GM19328 (cell line): ENCODE data around the gene SBNO2.

Experiments used
- ATAC-seq: cut with Tn5 transposase; IDR thresholded peaks from one replicate; pipeline ENCODE4 v1.9.1; 2021; ENCODE audit warnings: mild to moderate bottlenecking, moderate library complexity; ENCODE audit not compliant: unreplicated experiment

The SBNO2 gene

DNA sequence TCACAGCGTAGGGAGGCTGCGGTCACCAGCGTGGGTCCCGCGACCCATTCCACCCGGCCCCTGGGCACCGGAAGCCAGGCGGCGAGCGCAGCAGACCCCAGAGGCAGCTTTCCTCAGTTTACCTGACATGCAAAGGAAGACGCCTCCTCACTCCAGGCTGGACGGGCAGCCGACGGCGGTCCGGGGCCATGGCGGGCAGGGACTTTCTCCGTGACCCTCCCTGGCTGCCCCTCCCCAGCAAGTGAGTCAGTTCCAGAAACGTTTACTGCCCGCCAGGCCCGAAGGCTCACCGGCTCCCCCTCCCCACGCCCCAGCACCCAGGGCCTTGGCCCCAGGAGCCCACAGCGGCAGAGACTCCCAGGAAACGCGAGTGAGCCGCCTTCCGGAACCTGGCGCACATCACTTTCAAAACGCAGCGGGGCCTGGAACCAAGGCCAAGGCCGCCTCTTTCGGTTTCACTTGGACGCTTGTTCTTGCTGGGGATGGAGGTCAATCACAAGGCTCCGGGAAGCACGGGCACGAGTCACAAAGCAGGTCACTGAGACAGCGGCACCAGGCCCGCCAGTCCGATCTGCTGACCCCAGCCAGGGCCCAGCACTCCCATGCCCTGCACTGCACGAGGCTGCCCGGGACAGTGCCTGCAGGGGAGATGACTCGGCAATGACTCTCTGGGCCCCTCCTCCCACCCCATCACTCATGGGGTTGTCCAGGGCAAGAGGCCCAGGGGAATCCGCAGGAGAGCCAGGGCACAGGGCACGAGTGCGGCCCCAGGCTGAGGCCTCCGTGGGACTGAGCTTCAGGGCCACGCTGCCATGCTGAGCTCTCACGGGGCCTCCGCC lies 5.3 kb downstream of the SBNO2 start:
- no peak for ATAC-seq

DNA sequence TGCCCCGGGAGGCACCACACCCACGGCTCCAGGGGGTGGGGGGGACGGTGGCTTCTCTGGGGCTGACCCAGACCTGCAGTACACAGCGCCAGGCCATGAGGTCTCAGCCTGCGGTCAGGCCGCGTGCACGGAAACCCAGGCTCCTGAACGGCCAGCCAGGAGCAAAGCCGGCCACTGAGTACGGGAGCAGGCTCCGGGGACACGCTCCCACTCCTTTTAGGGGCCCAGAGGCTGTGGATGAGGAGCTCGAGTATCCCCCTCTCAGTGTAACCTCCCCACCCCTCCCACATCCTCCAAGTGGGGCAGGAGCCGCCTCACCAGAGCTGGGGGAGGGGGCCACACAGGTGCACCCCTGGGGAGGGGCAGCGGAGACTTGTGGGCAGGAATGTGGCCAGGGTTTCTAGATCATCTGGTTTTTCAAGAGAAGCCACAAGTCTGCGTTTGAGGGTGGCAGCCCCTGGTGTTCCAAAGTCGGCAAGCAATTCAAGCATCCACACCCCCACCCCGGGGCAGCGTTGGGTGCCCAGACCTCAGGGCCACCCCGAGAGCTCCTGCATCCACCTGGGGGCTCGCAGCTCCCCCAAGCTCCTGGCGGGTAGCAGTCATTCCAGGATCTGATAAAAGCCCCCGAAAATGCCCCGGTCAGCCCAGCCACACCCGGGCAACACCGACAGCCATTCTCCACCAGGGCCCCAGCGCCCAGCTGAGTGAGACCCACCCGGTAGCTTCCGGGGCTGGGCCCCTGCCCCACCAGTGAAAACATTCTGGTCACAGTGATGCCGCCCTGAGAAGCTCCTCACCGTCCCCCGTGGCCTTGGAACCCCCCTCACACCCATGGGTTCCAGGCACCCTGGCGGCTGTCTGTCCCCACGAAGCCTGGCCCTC lies 6.1 kb downstream of the SBNO2 start:
- ATAC-seq = no peak

DNA sequence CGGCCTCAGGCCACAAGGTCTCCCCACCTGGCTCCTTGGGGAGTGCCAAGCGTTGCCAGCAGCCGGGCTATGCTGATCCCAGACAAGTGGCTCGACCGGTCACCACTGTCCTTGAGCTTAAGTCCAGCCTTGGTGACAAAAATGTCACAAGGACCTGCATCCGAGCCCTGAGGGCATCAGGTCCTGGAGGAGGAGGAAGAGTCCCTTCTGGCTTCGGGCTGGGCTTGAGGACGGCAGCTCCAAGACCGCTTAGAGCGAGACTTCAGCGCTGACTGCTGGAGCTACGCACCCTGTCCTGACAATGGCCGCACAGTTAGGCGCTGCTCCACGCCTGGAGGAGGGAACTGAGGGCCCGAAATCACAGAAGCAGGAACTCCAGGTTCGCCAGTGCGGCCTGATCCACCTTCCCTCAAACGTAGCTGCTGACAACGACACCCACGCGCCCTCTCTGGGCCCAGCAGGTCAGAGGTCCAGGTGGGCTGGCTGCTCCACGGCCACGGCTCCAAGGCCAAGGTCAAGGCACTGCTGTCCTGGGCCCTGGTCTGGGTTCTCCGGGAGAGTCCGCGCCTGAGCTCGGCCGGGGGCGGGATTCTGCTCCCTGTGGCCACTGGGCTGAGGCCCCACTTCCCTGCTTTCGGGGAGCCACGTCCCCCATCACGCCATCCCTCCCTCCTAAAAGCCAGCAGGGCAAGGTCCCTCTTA lies 7.0 kb downstream of the SBNO2 start:
- no peak for ATAC-seq

DNA sequence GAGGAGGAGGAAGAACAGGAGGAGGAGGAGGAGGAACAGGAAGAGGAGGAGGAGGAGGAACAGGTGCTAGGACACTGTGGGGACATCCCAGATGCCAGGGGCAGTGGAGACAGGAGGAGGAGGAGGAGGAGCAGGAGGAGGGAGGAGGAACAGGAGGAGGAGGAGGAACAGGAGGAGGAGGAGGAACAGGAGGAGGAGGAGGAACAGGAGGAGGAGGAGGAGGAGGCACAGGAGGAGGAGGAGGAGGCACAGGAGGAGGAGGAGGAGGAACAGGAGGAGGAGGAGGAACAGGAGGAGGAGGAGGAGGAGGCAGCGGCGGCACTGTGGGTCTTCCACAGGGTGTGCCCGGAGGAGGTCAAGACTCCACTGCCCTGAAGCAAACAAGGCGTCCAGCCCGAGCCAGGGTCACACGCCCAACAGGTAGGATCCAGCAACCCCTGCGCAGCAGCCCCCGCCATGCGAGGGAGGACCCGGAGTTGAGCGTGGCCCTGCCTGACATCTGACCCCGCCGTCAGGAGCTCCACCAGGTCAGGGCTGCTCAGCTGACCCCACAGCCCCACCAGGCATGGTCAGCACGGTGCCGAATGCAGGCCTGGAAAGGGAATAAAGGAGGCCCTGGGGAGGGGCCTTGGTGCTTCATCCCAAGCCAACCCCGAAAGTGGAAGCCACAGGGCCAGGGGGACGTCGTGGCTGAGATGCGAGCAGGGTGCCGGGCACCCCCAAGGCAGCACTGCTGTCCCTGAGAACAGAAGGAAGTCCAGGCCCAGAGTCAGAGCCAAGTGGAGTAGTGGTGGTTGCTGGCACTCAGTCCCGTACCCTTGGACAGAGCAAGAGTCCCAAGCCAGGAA lies 9.2 kb downstream of the SBNO2 start:
- no peak for ATAC-seq

DNA sequence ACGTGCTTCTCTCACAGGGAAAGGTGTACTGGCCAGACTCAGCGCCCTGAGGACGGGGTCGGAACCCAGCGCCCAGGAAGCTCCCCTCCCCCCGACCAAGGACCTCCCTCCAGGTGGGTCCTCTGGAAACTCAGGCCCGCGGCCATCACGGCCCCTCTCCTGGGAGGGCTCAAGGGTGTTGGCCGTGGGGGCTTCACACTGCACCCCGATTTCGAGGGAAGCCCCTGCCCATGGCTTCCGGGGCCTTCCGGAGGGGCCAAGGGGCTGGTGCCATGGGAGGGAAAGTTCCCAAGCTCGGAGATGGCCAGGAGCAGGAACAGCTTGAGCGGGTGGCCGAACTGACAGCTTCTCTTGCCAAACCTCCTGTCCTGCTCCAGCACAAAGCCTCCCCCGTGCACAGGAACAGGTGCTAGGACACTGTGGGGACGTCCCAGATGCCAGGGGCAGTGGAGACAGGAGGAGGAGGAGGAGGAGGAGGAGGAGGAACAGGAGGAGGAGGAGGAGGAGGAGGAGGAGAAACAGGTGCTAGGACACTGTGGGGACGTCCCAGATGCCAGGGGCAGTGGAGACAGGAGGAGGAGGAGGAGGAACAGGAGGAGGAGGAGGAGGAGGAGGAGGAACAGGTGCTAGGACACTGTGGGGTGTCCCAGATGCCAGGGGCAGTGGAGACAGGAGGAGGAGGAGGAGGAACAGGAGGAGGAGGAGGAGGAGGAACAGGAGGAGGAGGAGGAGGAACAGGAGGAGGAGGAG lies 10.0 kb downstream of the SBNO2 start:
- no peak for ATAC-seq

DNA sequence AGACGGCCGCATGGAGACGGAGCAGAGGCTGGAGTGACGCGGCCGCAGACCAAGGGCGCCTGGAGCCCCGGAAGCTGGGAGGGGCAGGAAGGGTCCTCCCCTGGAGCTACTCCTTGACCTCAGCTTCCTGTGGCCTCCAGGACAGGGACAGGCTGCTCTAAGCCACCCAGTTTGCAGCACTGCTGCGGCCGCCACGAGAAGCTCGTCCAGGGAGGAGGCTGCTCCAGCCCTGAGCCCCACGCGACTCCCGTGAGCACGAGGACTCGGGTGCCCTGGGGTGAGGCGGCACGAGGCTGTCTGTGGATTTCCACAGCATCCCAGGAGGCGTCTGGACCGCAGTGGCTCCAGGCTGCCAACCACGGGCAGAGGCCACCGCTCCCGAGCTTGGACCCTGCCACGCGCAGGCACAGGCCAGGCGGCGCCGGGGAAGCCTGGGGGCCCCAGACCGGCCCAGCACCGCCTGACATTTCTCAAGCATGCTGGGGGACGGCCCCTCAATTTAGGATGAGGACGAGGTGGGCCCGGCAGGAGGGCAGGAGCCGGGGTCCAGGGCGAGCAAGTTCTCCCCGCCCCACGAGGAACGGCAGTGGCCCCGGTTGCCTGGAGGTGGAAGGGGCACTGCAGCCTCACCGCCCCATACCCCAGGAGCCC lies 10.7 kb downstream of the SBNO2 start:
- ATAC-seq = no peak

DNA sequence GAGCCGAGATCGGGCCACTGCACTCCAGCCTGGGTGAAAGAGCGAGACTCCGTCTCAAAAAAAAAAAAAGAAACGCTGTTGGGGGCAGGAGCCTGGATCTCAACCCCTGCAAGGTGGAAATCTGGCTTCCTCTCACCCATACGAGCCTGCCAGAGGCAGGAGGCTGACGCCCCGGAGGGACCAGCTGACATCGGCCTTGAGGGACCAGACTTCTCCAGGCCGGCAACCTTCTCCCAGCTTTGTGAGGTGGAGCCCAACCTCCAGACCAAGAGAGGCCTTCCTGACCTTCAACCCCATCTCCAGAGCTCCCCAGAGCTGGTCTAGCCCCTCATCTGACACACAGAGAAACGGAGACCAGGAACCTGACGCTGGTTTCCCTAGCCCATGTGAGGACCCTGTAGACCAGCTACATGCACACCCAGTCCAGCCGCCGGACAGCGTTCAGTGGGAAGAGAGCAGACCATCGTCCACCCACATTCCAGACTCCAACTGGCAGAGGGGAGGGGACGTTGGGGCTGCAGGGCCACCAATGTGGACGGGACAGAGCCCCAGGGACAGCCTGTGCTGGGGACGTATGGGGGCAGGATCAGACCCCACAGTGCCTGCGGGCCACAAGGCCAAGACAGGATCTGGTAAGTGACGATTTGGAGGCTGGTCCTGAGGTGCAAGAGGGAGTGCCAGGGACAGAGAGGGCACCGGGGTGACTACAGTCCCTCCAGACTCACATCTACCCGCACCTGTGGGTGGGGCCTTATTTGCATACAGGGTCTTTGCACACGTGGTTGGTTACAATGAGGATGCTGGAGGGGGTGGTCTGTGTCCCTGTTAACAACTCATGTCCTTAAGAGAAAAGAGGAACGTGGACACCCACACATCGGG lies 11.4 kb downstream of the SBNO2 start:
- ATAC-seq = no peak

DNA sequence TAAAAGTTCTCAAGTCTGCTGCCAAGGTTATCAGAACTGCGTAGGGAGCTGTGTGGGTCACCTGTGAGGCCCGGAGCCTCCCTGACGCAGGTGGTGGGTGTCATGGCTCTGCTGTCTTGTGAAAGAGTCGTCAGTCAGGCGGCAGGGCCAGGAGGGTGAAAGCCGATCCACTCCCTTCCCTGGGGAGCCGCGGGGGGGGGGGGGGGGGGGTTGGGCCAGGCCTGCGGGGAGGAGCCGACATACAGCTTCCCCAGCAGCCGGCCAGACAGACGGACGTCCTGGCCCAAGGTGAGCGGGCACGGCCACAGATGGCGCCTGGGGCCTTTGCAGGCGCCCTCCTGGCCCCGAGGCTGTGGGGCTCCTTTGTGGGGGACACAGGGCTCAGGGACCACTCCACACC lies 12.4 kb downstream of the SBNO2 start:
- no peak for ATAC-seq

DNA sequence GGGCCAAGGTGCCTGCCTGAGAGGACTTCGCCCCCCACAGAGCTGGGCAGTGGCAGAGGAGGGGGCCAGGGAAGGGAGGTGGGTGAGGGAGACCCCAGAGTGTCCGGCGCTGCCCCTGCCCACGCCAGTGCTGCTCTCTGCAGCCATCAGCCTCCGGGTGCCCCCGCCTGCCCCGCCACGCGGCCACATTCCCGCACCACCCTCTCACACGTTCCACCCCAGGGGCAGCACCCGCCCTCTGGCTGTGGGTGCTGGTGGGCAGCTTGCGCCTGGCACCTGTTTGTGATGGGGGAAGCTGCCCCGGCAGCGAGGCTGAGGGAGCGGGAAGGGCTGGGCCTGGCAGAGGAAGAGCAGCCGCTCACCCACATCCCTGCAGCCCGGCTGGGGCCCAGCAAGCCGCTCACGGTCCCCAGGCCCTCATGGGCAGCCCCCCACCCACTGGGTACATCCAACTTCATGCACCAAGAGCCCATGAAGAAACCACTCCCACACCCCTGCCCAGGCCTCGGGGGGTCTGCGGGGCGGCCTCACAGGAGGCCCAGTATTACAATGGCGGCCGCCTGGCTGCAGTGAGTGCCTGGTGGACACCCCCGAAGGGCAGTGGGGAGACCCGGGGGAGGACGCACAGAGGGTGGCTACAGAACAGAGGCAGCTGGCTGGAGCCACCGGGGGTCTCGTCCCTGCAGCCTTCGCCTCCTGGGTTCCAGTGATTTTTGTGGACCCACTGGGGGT lies 14.0 kb downstream of the SBNO2 start:
- no peak for ATAC-seq

DNA sequence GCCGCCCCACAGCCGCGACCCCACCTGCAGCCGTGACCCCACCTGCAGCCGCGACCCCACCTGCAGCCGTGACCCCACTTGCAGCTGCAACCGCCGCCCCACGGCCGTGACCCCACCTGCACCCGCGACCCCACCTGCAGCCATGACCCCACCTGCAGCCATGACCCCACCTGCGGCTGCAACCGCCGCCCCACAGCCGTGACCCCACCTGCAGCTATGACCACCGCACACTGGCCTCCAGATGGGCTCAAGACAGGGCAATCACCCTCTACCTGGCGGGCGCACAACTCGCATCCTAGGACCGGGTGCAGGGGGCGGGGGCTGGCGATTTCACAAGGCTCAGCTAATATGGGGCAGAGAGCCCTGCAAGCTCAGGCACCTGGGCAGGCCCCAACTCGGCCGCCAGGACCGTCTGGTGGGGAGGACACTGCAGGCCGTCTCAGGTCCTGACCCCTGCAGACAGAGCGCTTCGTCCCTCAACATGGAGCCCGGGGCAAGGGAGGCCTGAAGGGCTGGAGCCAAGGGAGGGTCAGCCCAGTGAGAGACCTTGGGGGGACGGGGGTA lies 15.1 kb downstream of the SBNO2 start:
- no peak for ATAC-seq

DNA sequence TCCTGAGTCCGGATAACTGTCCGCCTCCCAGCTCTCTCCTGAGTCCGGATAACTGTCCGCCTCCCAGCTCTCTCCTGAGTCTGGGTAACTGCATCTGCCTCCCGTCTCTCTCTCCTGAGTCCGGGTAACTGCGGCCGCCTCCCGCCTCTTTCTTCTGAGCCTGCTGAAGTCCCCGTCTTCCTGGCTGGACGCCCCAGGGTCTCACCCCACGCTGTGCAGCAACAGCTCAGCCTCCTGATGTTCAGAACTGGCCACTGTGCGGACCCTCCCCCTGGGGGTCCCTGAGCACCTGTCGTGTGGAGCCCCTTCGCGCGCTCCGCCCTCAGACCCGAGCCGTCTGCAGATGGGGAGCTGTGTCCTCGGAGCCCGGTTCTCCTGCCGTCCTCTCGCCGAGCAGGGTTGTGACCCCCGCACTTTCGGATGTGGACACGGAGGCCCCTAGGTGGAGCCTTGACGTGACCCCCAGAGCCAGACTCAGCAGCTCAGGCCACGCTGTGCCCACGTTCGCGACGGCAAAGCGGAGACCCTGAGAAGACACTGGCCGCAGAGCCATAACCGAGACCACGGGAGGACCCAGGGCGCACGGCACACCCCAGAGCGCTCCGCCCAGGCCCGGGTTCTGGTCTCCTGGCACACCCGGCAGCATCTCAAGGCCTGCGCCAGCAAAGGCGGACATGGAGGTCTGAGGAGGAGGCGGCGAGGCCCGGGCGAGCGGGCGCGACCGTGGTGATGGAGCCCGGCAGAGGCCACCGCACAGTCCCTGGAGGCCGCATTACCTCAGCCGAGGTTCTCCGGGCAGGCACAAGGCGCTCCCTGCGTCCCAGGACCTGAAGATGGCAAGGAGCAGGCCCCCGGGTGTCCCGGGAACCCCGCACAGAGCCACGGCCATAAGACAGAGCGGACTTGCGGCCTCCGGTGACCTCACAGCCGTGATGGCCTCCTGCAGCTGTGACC lies 15.9 kb downstream of the SBNO2 start:
- no peak for ATAC-seq

DNA sequence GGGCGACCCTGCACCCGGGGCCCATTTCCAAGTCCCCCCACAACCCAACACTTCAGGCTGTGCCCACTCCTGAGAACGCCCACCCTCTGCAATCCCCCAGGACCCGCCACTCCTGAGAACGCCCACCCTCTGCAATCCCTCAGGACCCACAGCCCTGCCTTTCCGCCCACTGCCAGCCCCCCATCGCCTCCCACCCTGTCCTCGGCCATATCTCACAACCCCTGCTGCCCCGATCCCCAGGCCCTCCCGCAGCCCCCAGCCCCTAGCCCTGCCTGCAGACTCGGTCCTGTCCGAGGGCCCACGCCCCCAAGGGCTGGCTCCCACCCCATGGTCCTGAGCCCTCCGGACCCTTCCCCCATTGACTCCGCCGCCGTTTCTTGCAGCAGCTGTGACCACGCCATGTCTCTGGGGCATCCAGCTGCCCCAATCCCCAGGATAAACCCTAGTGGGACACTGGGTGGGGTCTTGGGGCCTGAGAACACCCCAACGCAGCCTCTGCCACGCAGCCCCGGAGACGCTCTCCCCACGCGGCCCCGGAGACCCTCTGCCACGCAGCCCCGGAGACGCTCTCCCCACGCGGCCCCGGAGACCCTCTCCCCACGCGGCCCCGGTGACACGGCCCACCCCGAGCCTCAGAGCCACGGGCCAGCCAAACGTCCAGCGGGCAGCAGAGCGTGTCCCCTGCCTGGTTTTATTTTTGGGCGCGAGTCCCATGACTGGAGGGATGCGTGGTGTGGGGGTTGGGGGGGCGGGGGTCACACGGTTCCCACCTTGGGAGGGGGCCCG lies 17.0 kb downstream of the SBNO2 start:
- no peak for ATAC-seq

DNA sequence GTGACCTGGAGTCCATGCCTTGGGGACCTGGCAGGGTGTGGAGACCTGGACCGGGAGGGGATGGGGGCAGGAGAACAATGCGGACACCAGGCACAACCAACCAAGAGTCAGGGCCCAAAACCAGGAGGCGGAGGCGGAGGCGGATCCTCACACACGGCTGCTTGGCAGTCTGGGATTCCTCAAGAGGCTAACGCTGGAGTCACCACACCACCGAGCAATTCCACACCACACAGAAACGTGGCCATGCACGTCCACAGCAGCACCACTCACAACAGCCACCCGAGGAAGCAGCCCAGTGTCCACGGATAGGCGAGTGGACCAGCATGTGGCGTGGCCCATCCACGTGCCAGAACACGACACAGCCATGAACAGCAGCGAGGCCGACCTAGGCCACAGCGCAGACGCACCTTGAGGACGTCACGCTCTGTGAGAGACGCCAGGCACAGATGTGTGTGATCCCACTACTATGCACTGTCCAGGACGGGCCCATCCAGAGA lies 17.7 kb downstream of the SBNO2 start:
- ATAC-seq = no peak

DNA sequence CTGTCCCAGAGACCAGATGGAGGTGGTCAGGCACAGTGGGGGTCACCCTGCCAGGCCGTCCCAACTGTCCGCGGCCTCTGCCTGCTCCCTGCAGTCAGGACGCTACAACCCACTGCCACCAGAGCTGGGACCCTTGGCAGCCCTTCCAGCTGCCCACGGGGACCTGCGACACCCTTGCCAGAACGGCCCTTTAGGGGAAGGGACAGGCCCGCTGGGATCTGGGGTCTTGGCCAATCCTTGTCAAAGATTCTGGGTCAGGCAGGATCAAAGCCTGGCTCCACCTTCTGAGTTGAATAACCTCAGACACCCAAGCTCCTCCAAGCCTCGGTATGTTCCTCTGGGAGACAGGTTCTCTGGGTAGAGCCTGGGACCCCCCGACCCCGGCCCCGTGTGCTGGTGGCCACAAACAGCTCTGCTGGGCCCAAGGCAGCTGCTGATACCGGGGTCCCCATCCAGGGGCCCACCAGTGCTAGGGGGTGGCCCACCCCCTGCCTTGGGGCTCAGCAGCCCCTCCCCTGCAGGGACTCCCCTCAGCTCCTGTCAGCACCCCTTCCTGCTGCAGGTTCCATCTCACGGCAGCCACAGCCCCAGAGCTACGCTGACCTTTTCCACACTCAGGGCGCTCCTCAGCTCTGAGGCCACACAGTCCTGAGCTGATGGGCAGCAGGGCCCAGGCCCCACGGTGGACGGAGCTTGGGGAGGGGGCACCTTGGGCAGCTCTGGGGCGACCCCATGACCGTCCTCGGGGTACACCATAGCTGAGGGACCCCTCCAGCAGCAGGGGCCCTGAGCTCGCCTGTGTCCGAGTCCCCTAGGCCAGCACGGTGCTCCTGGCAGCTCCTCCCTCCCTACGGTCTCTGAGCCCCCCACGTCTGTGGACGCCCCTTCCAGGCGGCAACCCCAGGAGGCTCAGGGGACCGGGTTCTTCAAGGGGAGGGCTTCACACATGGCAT lies 18.4 kb downstream of the SBNO2 start:
- no peak for ATAC-seq
